ENCODE data around the gene MACROD2. TPM values are rescaled to one million over a fixed set of nuclear protein-coding genes. Genes with fewer than 3 reads are reported as not detected.

MACROD2 gene
- total RNA-seq, 1 experiment from 2014 or later, result 1.4 TPM

DNA sequence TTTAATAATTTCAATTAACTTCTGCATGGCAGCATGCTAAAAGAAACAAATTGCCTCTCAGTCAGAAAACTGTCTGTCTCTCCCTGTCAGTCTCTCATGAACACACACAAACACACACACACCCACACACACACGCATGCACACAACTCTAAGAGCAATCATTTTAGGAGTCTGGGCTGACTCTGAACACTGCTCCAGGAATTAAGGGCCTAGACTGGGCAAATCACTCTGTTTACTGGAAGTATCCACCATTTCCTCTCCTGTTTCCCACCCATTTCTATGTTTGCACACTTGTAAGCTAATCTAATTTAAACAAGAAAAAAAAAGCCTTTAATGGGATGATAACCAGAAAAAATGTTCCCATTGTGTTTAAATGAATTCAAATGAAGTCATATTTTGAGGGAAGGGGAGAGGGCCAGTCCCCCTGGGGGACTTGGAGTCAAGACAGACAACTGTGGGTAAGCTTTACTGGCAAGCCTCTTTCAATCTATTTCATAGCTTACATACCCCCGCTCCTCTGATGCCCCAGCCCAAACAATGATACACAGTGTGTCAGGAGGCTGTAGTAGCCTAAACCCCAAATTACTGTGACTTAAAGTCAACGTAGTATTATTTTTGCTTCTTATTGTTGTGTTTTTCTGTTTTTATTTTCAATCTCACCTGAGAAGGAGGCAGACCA, 789.9 kb downstream of the MACROD2 start:
- no peak overlapping the region for H3K27ac ChIP-seq (ENCODE audit: low read depth, low read length, poor library complexity, severe bottlenecking)
- no TSS peak for BruUV-seq (replicated peaks)
- intact Hi-C loops (cut with micrococcal nuclease; ENCODE audit: unreplicated experiment), result no loop called here
- no peaks in the 10 kb centered on the region for H3K27me3 ChIP-seq (replicated peaks; ENCODE audit: insufficient read depth, low read depth, low read length, poor library complexity)
- ChIA-PET CTCF (no interaction called here), POLR2A (ENCODE audit: low non-redundant PET) (no interaction called here)
- H3K9me3 ChIP-seq (ENCODE audit: low read depth, low read length, poor library complexity, severe bottlenecking), result no peaks in the 10 kb centered on the region
- no peak for TF ChIP-seq EZH2 (IDR thresholded peaks at IDR 0.05; ENCODE audit: borderline replicate concordance, low read depth, low read length, poor library complexity, severe bottlenecking)
- TF ChIP-seq, protein P1, sequence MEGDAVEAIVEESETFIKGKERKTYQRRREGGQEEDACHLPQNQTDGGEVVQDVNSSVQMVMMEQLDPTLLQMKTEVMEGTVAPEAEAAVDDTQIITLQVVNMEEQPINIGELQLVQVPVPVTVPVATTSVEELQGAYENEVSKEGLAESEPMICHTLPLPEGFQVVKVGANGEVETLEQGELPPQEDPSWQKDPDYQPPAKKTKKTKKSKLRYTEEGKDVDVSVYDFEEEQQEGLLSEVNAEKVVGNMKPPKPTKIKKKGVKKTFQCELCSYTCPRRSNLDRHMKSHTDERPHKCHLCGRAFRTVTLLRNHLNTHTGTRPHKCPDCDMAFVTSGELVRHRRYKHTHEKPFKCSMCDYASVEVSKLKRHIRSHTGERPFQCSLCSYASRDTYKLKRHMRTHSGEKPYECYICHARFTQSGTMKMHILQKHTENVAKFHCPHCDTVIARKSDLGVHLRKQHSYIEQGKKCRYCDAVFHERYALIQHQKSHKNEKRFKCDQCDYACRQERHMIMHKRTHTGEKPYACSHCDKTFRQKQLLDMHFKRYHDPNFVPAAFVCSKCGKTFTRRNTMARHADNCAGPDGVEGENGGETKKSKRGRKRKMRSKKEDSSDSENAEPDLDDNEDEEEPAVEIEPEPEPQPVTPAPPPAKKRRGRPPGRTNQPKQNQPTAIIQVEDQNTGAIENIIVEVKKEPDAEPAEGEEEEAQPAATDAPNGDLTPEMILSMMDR (conservative IDR thresholded peaks at IDR 0.05; ENCODE audit: low read depth, low read length), result no peak
- H3K4me1 ChIP-seq (ENCODE audit: insufficient read depth, low read length, poor library complexity, severe bottlenecking), result no peaks in the 10 kb centered on the region
- no peak for DNase-seq (ENCODE audit: low spot score)
- no peak overlapping the region for H3K4me3 ChIP-seq (ENCODE audit: low read depth, low read length, poor library complexity, severe bottlenecking)
- no peaks in the 10 kb centered on the region for H3K36me3 ChIP-seq (ENCODE audit: insufficient read depth, low read length, poor library complexity, severe bottlenecking)

DNA sequence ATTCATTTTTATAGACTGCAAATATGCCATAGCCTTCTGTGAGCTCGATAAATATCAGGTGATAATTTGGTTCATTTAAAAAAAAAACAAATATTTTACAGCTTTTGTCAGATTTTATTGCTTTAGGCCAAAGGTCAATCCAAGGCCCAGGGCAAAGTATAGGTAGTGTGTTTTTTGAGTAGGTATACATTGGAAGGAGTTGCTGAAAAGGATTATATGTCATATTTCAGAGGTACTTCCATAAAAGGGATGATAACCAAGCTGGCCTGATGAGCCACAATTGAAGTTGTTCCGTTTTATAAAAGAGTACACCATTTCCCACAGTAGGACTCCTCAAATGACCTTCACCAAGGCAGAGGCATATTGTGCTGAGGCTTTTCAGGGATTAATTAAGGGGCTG, 794.9 kb downstream of the MACROD2 start:
- intact Hi-C loops (cut with micrococcal nuclease; ENCODE audit: unreplicated experiment), result no loop called here
- TF ChIP-seq EZH2 (IDR thresholded peaks at IDR 0.05; ENCODE audit: borderline replicate concordance, low read depth, low read length, poor library complexity, severe bottlenecking), result no peak
- TF ChIP-seq, protein P1 (conservative IDR thresholded peaks at IDR 0.05; ENCODE audit: low read depth, low read length), result no peak
- DNase-seq (ENCODE audit: low spot score), result no peak
- CTCF ChIA-PET, result no interaction called here
- Histone ChIP-seq H3K36me3 (ENCODE audit: insufficient read depth, low read length, poor library complexity, severe bottlenecking) (no peaks in the 10 kb centered on the region), H3K4me1 (ENCODE audit: insufficient read depth, low read length, poor library complexity, severe bottlenecking) (no peaks in the 10 kb centered on the region), H3K27me3 (replicated peaks; ENCODE audit: insufficient read depth, low read depth, low read length, poor library complexity) (no peaks in the 10 kb centered on the region), H3K9me3 (ENCODE audit: low read depth, low read length, poor library complexity, severe bottlenecking) (no peaks in the 10 kb centered on the region), H3K4me3 (ENCODE audit: low read depth, low read length, poor library complexity, severe bottlenecking) (no peak overlapping the region), H3K27ac (ENCODE audit: low read depth, low read length, poor library complexity, severe bottlenecking) (no peak overlapping the region)
- POLR2A ChIA-PET (ENCODE audit: low non-redundant PET), result no interaction called here
- no TSS peak for BruUV-seq (replicated peaks)

DNA sequence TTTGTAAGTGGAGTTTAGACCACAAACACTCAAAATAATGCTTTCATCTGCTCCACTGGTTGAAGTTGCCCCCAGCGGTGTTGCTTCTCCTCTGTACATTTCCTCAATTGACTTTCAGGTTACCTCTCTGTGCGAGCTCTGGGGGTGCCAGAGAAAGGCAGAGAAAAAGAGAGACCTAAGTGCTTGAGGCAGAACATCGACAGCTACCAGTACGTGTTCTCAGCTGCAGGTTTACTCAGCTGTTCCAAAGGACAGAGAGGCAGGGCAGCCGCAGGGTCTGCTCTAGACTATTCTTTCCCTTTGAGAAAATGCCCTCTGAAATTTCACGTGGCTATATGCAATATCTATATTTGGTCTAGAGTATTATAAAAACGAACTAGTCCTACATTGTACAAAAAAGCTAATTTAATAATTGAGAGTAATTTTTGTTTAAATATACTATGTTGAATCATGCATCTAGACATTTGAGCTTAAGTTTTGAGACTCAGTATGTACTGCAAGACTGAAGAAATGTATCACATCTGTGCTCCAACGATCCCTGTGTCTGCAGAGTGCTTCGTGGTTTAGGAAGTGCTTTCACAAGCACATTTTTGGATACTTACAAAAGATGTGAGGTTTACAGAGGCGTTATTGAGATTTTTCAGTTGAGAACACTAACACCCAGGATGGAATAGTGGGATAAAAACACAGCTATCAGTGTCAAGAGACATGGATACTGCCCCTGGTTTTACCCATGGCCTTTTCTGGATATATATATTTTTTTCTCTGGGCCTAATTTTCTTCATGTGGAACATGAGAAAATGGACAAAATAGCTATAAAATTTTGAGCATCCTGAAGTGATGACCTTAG, 795.7 kb downstream of the MACROD2 start:
- no peak for TF ChIP-seq EZH2 (IDR thresholded peaks at IDR 0.05; ENCODE audit: borderline replicate concordance, low read depth, low read length, poor library complexity, severe bottlenecking)
- TF ChIP-seq, protein P1 (conservative IDR thresholded peaks at IDR 0.05; ENCODE audit: low read depth, low read length), result no peak
- Histone ChIP-seq H3K4me3 (ENCODE audit: low read depth, low read length, poor library complexity, severe bottlenecking) (no peak overlapping the region), H3K9me3 (ENCODE audit: low read depth, low read length, poor library complexity, severe bottlenecking) (no peaks in the 10 kb centered on the region), H3K4me1 (ENCODE audit: insufficient read depth, low read length, poor library complexity, severe bottlenecking) (no peaks in the 10 kb centered on the region), H3K27me3 (replicated peaks; ENCODE audit: insufficient read depth, low read depth, low read length, poor library complexity) (no peaks in the 10 kb centered on the region), H3K36me3 (ENCODE audit: insufficient read depth, low read length, poor library complexity, severe bottlenecking) (no peaks in the 10 kb centered on the region), H3K27ac (ENCODE audit: low read depth, low read length, poor library complexity, severe bottlenecking) (no peak overlapping the region)
- intact Hi-C loops (cut with micrococcal nuclease; ENCODE audit: unreplicated experiment), result no loop called here
- POLR2A ChIA-PET (ENCODE audit: low non-redundant PET), result no interaction called here
- BruUV-seq (replicated peaks), result no TSS peak
- CTCF ChIA-PET, result no interaction called here
- no peak for DNase-seq (ENCODE audit: low spot score)
